ENCODE results near the gene TEX14.
"Not testable (repeated sequence)": the region's sequence is repeated elsewhere in the genome, so short reads cannot be mapped to it uniquely, and the experiment has no call there.

The TEX14 gene

GRCh38 chr17:58691701-58692238 is at the start of gene TEX14:
Gene TEX14 (minus strand): TSS chr17:58692045. CDS start chr17:58652001, 40,044 bp downstream.
- no peak for DNase-seq (ENCODE audit: low spot score)

GRCh38 chr17:58741121-58741625 is 49.3 kb upstream of the TEX14 start:
- DNase-seq (ENCODE audit: low spot score) = no peak

GRCh38 chr17:58734811-58735210 is 43.0 kb upstream of the TEX14 start:
- DNase-seq (ENCODE audit: low spot score) = no peak

GRCh38 chr17:58734040-58734439 is 42.2 kb upstream of the TEX14 start:
- DNase-seq (ENCODE audit: low spot score) = no peak

GRCh38 chr17:58730937-58731336 is 39.1 kb upstream of the TEX14 start:
- DNase-seq (ENCODE audit: low spot score) = no peak

GRCh38 chr17:58728798-58729197 is 37.0 kb upstream of the TEX14 start:
- no peak for DNase-seq (ENCODE audit: low spot score)

GRCh38 chr17:58722696-58723095 is 30.9 kb upstream of the TEX14 start:
- no peak for DNase-seq (ENCODE audit: low spot score)

GRCh38 chr17:58722274-58722673 is 30.4 kb upstream of the TEX14 start:
- DNase-seq (ENCODE audit: low spot score) = no peak

- DNase-seq (ENCODE audit: low spot score) = peak; percentile 63
Observed at GRCh38 chr17:58710948-58711552, 19.2 kb upstream of the TEX14 start.

GRCh38 chr17:58706351-58707140 is 14.7 kb upstream of the TEX14 start:
- no peak for DNase-seq (ENCODE audit: low spot score)

- no peak for DNase-seq (ENCODE audit: low spot score)
Observed at GRCh38 chr17:58703916-58704286, 12.1 kb upstream of the TEX14 start.

- DNase-seq (ENCODE audit: low spot score) = no peak
Observed at GRCh38 chr17:58703137-58703915, 11.5 kb upstream of the TEX14 start.

GRCh38 chr17:58702708-58703107 is 10.9 kb upstream of the TEX14 start:
- DNase-seq (ENCODE audit: low spot score) = no peak

- DNase-seq (ENCODE audit: low spot score) = no peak
Observed at GRCh38 chr17:58702045-58702476, 10.2 kb upstream of the TEX14 start.

GRCh38 chr17:58699771-58700170 is 7.9 kb upstream of the TEX14 start:
- DNase-seq (ENCODE audit: low spot score) = no peak

- DNase-seq (ENCODE audit: low spot score) = no peak
Observed at GRCh38 chr17:58694826-58695225, 3.0 kb upstream of the TEX14 start.

- DNase-seq (ENCODE audit: low spot score) = no peak
Observed at GRCh38 chr17:58694302-58694701, 2.5 kb upstream of the TEX14 start.

GRCh38 chr17:58693751-58694150 is 1.9 kb upstream of the TEX14 start:
- no peak for DNase-seq (ENCODE audit: low spot score)

GRCh38 chr17:58693208-58693607 is 1.4 kb upstream of the TEX14 start:
- DNase-seq (ENCODE audit: low spot score) = peak; percentile 4

- DNase-seq (ENCODE audit: low spot score) = peak; percentile 82
Observed at GRCh38 chr17:58692239-58693055, 602 bp upstream of the TEX14 start, which contains the start of gene RAD51C. Gene RAD51C (plus strand): TSS chr17:58692602. CDS start chr17:58692644, 42 bp downstream.

GRCh38 chr17:58690033-58690432 is 1.8 kb downstream of the TEX14 start:
- not testable (repeated sequence) for DNase-seq (ENCODE audit: low spot score)
